Liver (tissue), 9 donors: Measurements from ENCODE around the gene RINL. TPM values are rescaled to one million over a fixed set of nuclear protein-coding genes. Genes with fewer than 3 reads are reported as not detected.
"Not testable (repeated sequence)": the region's sequence is repeated elsewhere in the genome, so short reads cannot be mapped to it uniquely, and the experiment has no call there.

Experiments
- DNase-seq: peaks from one replicate; pipeline ENCODE4 v3.0.0-alpha.2; 2017; ENCODE audit warnings: low spot score
- H3K27ac ChIP-seq, 2 donors: one replicate each; pipeline ENCODE4 v1.7.0; 2013; ENCODE audit warnings: inconsistent platforms in 2 of 2, low read length in 2 of 2, control low read depth in 1 of 2, low read depth in 1 of 2, mild to moderate bottlenecking in 1 of 2
- H3K27me3 ChIP-seq, 4 donors: one replicate each; pipeline versions ENCODE4 v1.6.1 to v1.7.0; 2013; ENCODE audit warnings: low read length in 3 of 4, inconsistent platforms in 1 of 4, mild to moderate bottlenecking in 1 of 4, moderate library complexity in 1 of 4; ENCODE audit not compliant: control insufficient read depth in 4 of 4, insufficient read depth in 4 of 4
- H3K36me3 ChIP-seq, 4 donors: one replicate each; pipeline versions ENCODE4 v1.6.1 to v1.7.0; 2013; ENCODE audit warnings: low read length in 3 of 4, mild to moderate bottlenecking in 3 of 4, low read depth in 1 of 4, moderate library complexity in 1 of 4; ENCODE audit not compliant: control insufficient read depth in 4 of 4, insufficient read depth in 3 of 4
- H3K4me1 ChIP-seq, 4 donors: one replicate each; pipeline versions ENCODE4 v1.6.1 to v1.7.0; 2013; ENCODE audit warnings: low read length in 3 of 4, mild to moderate bottlenecking in 3 of 4, moderate library complexity in 1 of 4; ENCODE audit not compliant: control insufficient read depth in 4 of 4, insufficient read depth in 4 of 4
- H3K4me3 ChIP-seq, 3 donors: one replicate each; pipeline versions ENCODE4 v1.6.1 to v1.7.0; 2013; ENCODE audit warnings: low read length in 3 of 3, control low read depth in 1 of 3, low read depth in 1 of 3, mild to moderate bottlenecking in 1 of 3
- H3K9ac ChIP-seq, 2 donors: one replicate each; pipeline ENCODE4 v1.7.0; 2013; ENCODE audit warnings: low read length in 2 of 2, mild to moderate bottlenecking in 2 of 2, moderate library complexity in 2 of 2, control low read depth in 1 of 2, low read depth in 1 of 2
- H3K9me3 ChIP-seq, 4 donors: one replicate each; pipeline versions ENCODE4 v1.6.1 to v1.7.0; 2013; ENCODE audit warnings: low read length in 3 of 4; ENCODE audit not compliant: control insufficient read depth in 4 of 4
- ATF3 ChIP-seq: IDR thresholded peaks from 2 replicates; pipeline ENCODE4 v1.6.1; 2016; ENCODE audit warnings: antibody characterized with exemption
- EGR1 ChIP-seq, 2 donors: IDR thresholded peaks; 2 replicates each; pipeline ENCODE4 v1.6.1; 2016 to 2018; ENCODE audit warnings: antibody characterized with exemption in 2 of 2, low read depth in 2 of 2
- FOXA1 ChIP-seq: IDR thresholded peaks from 2 replicates; pipeline ENCODE4 v1.6.1; 2016; ENCODE audit warnings: antibody characterized with exemption
- FOXA2 ChIP-seq: IDR thresholded peaks from 2 replicates; pipeline ENCODE4 v1.6.1; 2016; ENCODE audit warnings: antibody characterized with exemption
- GABPA ChIP-seq, 2 donors: IDR thresholded peaks in 1 of 2; conservative IDR thresholded peaks in 1 of 2; 2 replicates each; pipeline ENCODE4 v1.6.1; 2016; ENCODE audit warnings: antibody characterized with exemption in 2 of 2, mild to moderate bottlenecking in 1 of 2, moderate library complexity in 1 of 2
- HNF4A ChIP-seq, 2 donors: conservative IDR thresholded peaks; 2 replicates each; pipeline ENCODE4 v1.6.1; 2016; ENCODE audit warnings: antibody characterized with exemption in 2 of 2, mild to moderate bottlenecking in 2 of 2
- HNF4G ChIP-seq: IDR thresholded peaks from 2 replicates; pipeline ENCODE4 v1.6.1; 2016; ENCODE audit warnings: antibody characterized with exemption
- JUND ChIP-seq, 2 donors: IDR thresholded peaks; 2 replicates each; pipeline ENCODE4 v1.6.1; 2016; ENCODE audit warnings: antibody characterized with exemption in 2 of 2
- MAX ChIP-seq: IDR thresholded peaks from 2 replicates; pipeline ENCODE4 v1.6.1; 2016; ENCODE audit warnings: antibody characterized with exemption
- NR2F2 ChIP-seq: IDR thresholded peaks from 2 replicates; pipeline ENCODE4 v1.6.1; 2016; ENCODE audit warnings: antibody characterized with exemption
- RAD21 ChIP-seq, 2 donors: IDR thresholded peaks; 2 replicates each; pipeline ENCODE4 v1.6.1; 2016; ENCODE audit warnings: antibody characterized with exemption in 2 of 2, mild to moderate bottlenecking in 2 of 2
- REST ChIP-seq: IDR thresholded peaks from 2 replicates; pipeline ENCODE4 v1.6.1; 2016; ENCODE audit warnings: antibody characterized with exemption, mild to moderate bottlenecking
- RXRA ChIP-seq, 2 donors: IDR thresholded peaks; 2 replicates each; pipeline ENCODE4 v1.6.1; 2017 to 2018; ENCODE audit warnings: antibody characterized with exemption in 2 of 2, mild to moderate bottlenecking in 1 of 2
- SP1 ChIP-seq: IDR thresholded peaks from 2 replicates; pipeline ENCODE4 v1.6.1; 2018; ENCODE audit warnings: antibody characterized with exemption, mild to moderate bottlenecking
- TAF1 ChIP-seq: conservative IDR thresholded peaks from 2 replicates; pipeline ENCODE4 v1.6.1; 2016; ENCODE audit warnings: antibody characterized with exemption, mild to moderate bottlenecking
- YY1 ChIP-seq: IDR thresholded peaks from 2 replicates; pipeline ENCODE4 v1.6.1; 2016; ENCODE audit warnings: antibody characterized with exemption, mild to moderate bottlenecking
- ZBTB33 ChIP-seq: IDR thresholded peaks from 2 replicates; pipeline ENCODE4 v1.6.1; 2016; ENCODE audit warnings: antibody characterized with exemption
- WGBS: extraction: QIAGEN DNeasy Blood & Tissue Kit; methylation state at CpG from one replicate; pipeline ENCODE4 v1.1.7; 2013; 5-methylcytosine and 5-hydroxymethylcytosine counted together
- polyA plus RNA-seq, 2 donors: library from polyadenylated mRNA; stranded (reverse) in 1 of 2; unstranded in 1 of 2; fragments of 200-250 nt in 1 of 2; fragments of >200 nt in 1 of 2; fragmentation: Nextera tagmentation in 1 of 2; extraction: Ambion mirVana in 1 of 2; gene quantifications; one replicate each; pipeline versions ENCODE4 v1.2.1 to v1.2.3, GENCODE V29; 2013 to 2015
- total RNA-seq, 2 donors: library from RNA; depleted of rRNA; stranded (reverse); fragments of >200 nt; gene quantifications; one replicate each; pipeline ENCODE4 v1.2.3, GENCODE V29; 2014
- TF ChIP-seq, protein P1 (sequence below): fragments of 150-350 bp; IDR thresholded peaks from 2 replicates; pipeline ENCODE4 v1.5.1; 2017; ENCODE audit warnings: improper control_type of control experiment, low read depth, low read length; ENCODE audit not compliant: missing input control
- donor health status: healthy.
- donor health status: healthy.
- donor health status: healthy.
- donor health status: healthy.
- donor health status: healthy.

RINL gene
- total and polyA plus RNA-seq, 4 donors, result 4.9 to 8.7 (median 5.5) TPM

GRCh38 chr19:38884691-38885090, 6.6 kb upstream of the RINL start:
- H3K27ac ChIP-seq, H3K4me3 ChIP-seq, H3K4me1 ChIP-seq, H3K9ac ChIP-seq, DNase-seq, H3K27me3 ChIP-seq, H3K9me3 ChIP-seq: not testable (repeated sequence)
- 96% methylated on average over 3 of the region's 3 CpGs for WGBS
- peaks cover 9 to 32% (median 16%) of the 10 kb centered on the region in 4 donors for H3K36me3 ChIP-seq

- Histone ChIP-seq H3K9ac (no peak overlapping the region), H3K4me1 (peaks cover 0 to 6% (median 3%) of the 10 kb centered on the region in 4 donors), H3K9me3 (no peaks in the 10 kb centered on the region), H3K27me3 (no peaks in the 10 kb centered on the region), H3K36me3 (peaks cover 6 to 21% (median 7%) of the 10 kb centered on the region in 4 donors), H3K27ac (no peak overlapping the region), H3K4me3 (no peak overlapping the region)
- WGBS, result 93% methylated on average over 9 of the region's 9 CpGs
- DNase-seq, result no peak
- TF ChIP-seq NR2F2 (no peak), ZBTB33 (no peak), TAF1 (no peak), ATF3 (no peak), FOXA2 (no peak), FOXA1 (no peak), RXRA (IDR thresholded peaks at IDR 0.05) (no peak), HNF4A (conservative IDR thresholded peaks at IDR 0.05) (no peak), RAD21 (IDR thresholded peaks at IDR 0.05) (no peak), REST (no peak), YY1 (no peak), MAX (no peak), GABPA (IDR thresholded peaks at IDR 0.05 in 1 of 2, conservative IDR thresholded peaks at IDR 0.05 in 1 of 2) (no peak), JUND (IDR thresholded peaks at IDR 0.05) (no peak), HNF4G (no peak), SP1 (no peak), EGR1 (IDR thresholded peaks at IDR 0.05; ENCODE audit: low read depth in 2 of 2) (no peak)
- TF ChIP-seq, protein P1, sequence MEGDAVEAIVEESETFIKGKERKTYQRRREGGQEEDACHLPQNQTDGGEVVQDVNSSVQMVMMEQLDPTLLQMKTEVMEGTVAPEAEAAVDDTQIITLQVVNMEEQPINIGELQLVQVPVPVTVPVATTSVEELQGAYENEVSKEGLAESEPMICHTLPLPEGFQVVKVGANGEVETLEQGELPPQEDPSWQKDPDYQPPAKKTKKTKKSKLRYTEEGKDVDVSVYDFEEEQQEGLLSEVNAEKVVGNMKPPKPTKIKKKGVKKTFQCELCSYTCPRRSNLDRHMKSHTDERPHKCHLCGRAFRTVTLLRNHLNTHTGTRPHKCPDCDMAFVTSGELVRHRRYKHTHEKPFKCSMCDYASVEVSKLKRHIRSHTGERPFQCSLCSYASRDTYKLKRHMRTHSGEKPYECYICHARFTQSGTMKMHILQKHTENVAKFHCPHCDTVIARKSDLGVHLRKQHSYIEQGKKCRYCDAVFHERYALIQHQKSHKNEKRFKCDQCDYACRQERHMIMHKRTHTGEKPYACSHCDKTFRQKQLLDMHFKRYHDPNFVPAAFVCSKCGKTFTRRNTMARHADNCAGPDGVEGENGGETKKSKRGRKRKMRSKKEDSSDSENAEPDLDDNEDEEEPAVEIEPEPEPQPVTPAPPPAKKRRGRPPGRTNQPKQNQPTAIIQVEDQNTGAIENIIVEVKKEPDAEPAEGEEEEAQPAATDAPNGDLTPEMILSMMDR, result no peak
Observed at GRCh38 chr19:38883286-38883685, 5.2 kb upstream of the RINL start.
